Lower lobe of right lung (tissue), 2 donors: Measurements from ENCODE around the gene SEBOX. TPM values are rescaled to one million over a fixed set of nuclear protein-coding genes. Genes with fewer than 3 reads are reported as not detected.
A peak's percentile ranks its signal among the peaks of the same experiment; 100 is the strongest.

Experiments
- ATAC-seq, 2 donors: fragments of 200-7000 bp; cut with Tn5 transposase; one replicate each; pipeline ENCODE4 v1.9.1; 2020 to 2022; ENCODE audit warnings: mild to moderate bottlenecking in 2 of 2, moderate library complexity in 2 of 2
- DNase-seq: peaks from one replicate; pipeline ENCODE4 v3.0.0-alpha.2; 2020
- H3K27ac ChIP-seq: fragments of 200-600 bp; one replicate; pipeline ENCODE4 v1.8.0; 2022
- H3K27me3 ChIP-seq: fragments of 200-600 bp; one replicate; pipeline ENCODE4 v1.8.0; 2022; ENCODE audit warnings: low read depth
- H3K36me3 ChIP-seq: fragments of 200-600 bp; one replicate; pipeline ENCODE4 v1.8.0; 2022; ENCODE audit warnings: mild to moderate bottlenecking
- H3K4me1 ChIP-seq: fragments of 200-600 bp; one replicate; pipeline ENCODE4 v1.8.0; 2022
- H3K4me3 ChIP-seq: fragments of 200-600 bp; one replicate; pipeline ENCODE4 v1.8.0; 2022; ENCODE audit warnings: mild to moderate bottlenecking
- H3K9me3 ChIP-seq: fragments of 200-600 bp; one replicate; pipeline ENCODE4 v1.8.0; 2022
- intact Hi-C: fragments of 100-400 bp; cut with DNase I; formaldehyde crosslinking; loops from one replicate; pipeline ENCODE4 v1.11.0; 2022
- total RNA-seq: library from RNA; stranded (reverse); fragmentation: NEBNext Ultra II Directional; extraction: Animal tissue kit (Norgen Biotek cat#: 25700); gene quantifications from one replicate; pipeline ENCODE4 v1.2.1, GENCODE V29; 2021
- TF ChIP-seq, protein P1 (sequence below): fragments of 200-600 bp; IDR thresholded peaks from one replicate; pipeline ENCODE4 v1.8.0; 2022; ENCODE audit warnings: antibody characterized with exemption, mild to moderate bottlenecking
- donor health status: DM: no; HTN: yes; CAD: no; lungs with severe emphysema.

SEBOX gene
- total RNA-seq, 1 donor from 2014 or later: not detected

DNA sequence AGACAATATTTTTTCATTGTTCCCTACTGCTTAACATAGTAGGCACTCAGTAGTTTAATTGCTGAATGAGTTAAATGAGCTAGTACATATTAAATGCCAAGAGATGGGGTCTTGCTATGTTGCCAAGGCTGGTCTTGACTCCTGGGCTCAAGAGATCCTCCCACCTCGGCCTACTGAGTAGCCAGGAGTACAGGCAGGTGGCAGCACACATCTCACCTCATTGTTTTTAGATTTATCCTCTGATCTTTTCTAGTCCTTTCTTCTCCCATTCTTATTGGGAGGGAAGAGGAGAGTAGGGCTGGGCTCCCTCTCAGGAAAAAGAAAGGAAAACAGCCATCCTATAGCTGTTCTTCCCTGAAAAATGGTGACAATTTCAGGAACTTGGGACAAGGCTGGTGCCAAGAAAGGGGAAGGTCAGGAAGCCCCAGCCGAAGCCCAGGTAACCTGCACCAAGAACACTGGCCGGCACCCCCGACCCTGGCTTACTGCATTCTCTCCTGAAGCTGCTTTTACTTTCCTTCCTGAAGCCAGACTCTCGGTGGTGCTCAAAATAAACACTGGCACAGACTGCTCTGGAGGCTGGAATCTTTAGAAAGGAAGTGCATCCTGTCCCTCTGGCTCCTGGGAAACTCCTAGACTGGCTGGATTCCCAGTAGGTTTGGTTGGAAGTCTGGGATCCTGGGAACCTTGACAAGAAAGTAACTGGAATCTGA lies 26.8 kb downstream of the SEBOX start:
- DNase-seq: no peak
- no peaks in the 10 kb centered on the region for H3K9me3 ChIP-seq
- peak overlapping the region; percentile 2 for H3K4me3 ChIP-seq
- peak overlapping the region; percentile 99 for H3K27ac ChIP-seq
- TF ChIP-seq, protein P1, sequence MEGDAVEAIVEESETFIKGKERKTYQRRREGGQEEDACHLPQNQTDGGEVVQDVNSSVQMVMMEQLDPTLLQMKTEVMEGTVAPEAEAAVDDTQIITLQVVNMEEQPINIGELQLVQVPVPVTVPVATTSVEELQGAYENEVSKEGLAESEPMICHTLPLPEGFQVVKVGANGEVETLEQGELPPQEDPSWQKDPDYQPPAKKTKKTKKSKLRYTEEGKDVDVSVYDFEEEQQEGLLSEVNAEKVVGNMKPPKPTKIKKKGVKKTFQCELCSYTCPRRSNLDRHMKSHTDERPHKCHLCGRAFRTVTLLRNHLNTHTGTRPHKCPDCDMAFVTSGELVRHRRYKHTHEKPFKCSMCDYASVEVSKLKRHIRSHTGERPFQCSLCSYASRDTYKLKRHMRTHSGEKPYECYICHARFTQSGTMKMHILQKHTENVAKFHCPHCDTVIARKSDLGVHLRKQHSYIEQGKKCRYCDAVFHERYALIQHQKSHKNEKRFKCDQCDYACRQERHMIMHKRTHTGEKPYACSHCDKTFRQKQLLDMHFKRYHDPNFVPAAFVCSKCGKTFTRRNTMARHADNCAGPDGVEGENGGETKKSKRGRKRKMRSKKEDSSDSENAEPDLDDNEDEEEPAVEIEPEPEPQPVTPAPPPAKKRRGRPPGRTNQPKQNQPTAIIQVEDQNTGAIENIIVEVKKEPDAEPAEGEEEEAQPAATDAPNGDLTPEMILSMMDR: no peak
- no peaks in the 10 kb centered on the region for H3K27me3 ChIP-seq
- intact Hi-C loops: no loop called here
- peaks cover 39% of the 10 kb centered on the region for H3K36me3 ChIP-seq
- no peak for ATAC-seq
- peaks cover 54% of the 10 kb centered on the region for H3K4me1 ChIP-seq

DNA sequence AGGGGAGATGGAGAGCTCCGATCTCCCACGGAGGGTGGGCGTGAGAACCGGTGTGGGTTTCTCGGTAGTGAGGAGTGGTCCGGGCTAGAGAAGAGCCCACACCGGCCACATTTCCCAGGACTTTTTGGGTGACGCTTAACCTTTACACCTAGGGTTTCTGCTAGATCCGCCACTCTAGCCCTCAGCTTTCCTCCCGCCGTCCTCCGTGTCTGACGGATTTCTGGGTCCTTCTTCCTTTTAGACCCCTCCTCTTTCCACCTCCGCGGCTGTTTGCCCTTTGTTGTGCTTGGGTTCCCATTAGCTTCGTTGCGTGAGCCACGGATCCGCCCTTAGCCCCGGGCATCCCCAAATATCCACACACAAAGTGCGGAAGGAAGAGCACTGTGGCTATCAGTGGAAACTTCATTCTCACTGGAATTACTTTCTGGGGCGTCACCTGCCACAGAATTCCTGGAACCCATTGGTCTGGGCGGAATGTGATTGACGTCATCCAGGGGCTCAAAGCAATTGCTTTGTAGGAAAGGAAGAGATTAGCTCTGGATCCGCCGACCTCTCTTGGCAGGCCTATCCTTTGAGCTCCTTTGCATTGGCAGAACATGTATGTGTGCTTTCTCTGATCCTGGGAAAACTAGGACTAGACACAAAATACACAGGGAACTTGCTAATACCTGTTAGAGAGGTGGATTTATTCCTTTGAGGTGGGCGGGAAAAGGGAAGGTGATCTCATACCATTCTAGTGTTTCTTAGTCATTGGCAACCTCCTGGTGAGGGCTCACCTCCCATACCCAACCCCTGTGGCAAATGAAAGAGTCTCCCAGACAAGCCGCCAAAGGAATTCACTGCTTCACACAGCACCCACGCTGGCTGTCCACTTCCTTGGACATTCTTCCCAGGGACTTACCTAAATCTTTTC lies 28.8 kb downstream of the SEBOX start:
- ATAC-seq (peak; percentile 39 to 72), DNase-seq (no peak)
- peaks cover 56% of the 10 kb centered on the region for H3K4me1 ChIP-seq
- H3K9me3 ChIP-seq: no peaks in the 10 kb centered on the region
- H3K27me3 ChIP-seq: no peaks in the 10 kb centered on the region
- H3K36me3 ChIP-seq: peaks cover 31% of the 10 kb centered on the region
- TF ChIP-seq, protein P1: no peak
- intact Hi-C loops: no loop called here
- H3K4me3 ChIP-seq: peak overlapping the region; percentile 97
- H3K27ac ChIP-seq: peak overlapping the region; percentile 99

- H3K9me3 ChIP-seq: no peaks in the 10 kb centered on the region
- H3K4me1 ChIP-seq: peaks cover 56% of the 10 kb centered on the region
- peak; percentile 96 to 98 for ATAC-seq
- TF ChIP-seq, protein P1: no peak
- no peaks in the 10 kb centered on the region for H3K27me3 ChIP-seq
- DNase-seq: peak; percentile 99
- peak within 1 kb of the TSS; percentile 99 for H3K27ac ChIP-seq
- intact Hi-C loops: no loop called here
- H3K4me3 ChIP-seq: peak within 1 kb of the TSS; percentile 97
- H3K36me3 ChIP-seq: peaks cover 31% of the 10 kb centered on the region
Observed at GRCh38 chr17:28335201-28335958, 29.6 kb downstream of the SEBOX start, which contains the start of the genes IFT20 and TNFAIP1. TSS of gene IFT20 (minus strand) at chr17:28335472. CDS start at chr17:28331985, 3,487 bp downstream. TSS of gene TNFAIP1 (plus strand) at chr17:28335761. CDS start at chr17:28339522, 3,761 bp downstream.

- Histone ChIP-seq H3K36me3 (peaks cover 31% of the 10 kb centered on the region), H3K4me1 (peaks cover 56% of the 10 kb centered on the region), H3K4me3 (peak overlapping the region; percentile 97), H3K9me3 (no peaks in the 10 kb centered on the region), H3K27ac (peak overlapping the region; percentile 99), H3K27me3 (no peaks in the 10 kb centered on the region)
- intact Hi-C loops: no loop called here
- TF ChIP-seq, protein P1: no peak
- DNase-seq (no peak), ATAC-seq (no peak)
Observed at GRCh38 chr17:28334666-28335200, 30.3 kb downstream of the SEBOX start.

GRCh38 chr17:28334171-28334570 lies 30.8 kb downstream of the SEBOX start:
- Histone ChIP-seq H3K9me3 (no peaks in the 10 kb centered on the region), H3K4me3 (peak overlapping the region; percentile 97), H3K4me1 (peaks cover 51% of the 10 kb centered on the region), H3K27ac (peak overlapping the region; percentile 99), H3K36me3 (peaks cover 32% of the 10 kb centered on the region), H3K27me3 (no peaks in the 10 kb centered on the region)
- DNase-seq (no peak), ATAC-seq (no peak)
- TF ChIP-seq, protein P1: no peak
- intact Hi-C loops: no loop called here
